HT1080 (cell line): ENCODE measurements around the gene EHD2. TPM values are rescaled to one million over a fixed set of nuclear protein-coding genes. Genes with fewer than 3 reads are reported as not detected.
"Not testable (repeated sequence)": the region's sequence is repeated elsewhere in the genome, so short reads cannot be mapped to it uniquely, and the experiment has no call there.

Source experiments
- DNase-seq: peaks from one replicate; pipeline ENCODE4 v3.0.0-alpha.2; 2015; ENCODE audit warnings: low read depth
- total RNA-seq: library from RNA; depleted of rRNA; stranded (reverse); fragments of >200 nt; shearing (Covaris generic); gene quantifications from 2 replicates; pipeline ENCODE4 v1.2.3, GENCODE V29; 2014

The EHD2 gene
- total RNA-seq, 1 experiment from 2014 or later, result 36.2 TPM

GRCh38 chr19:47746129-47746528 lies 32.9 kb downstream of the EHD2 start:
- DNase-seq, result not testable (repeated sequence)

DNA sequence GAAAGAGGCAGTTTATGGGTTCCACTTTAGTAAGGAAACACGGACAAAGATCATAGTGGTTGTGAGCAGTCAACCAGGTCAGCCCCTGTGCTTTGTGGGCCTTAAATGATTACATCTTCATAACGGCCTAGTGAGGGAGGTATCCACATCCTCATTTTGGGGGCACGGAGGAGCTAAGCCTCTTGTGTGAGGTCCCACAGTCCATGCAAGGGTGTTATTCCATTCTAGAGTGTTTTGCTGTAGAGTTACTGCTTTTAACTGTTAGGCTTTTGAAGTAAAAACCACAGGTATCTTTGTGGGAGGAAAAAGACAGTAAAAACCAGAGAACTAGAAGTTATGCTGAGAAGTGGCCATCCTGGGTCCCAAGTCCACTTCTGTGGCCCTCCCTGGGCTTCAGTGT lies 36.1 kb downstream of the EHD2 start:
- no peak for DNase-seq

GRCh38 chr19:47750752-47751151 lies 37.5 kb downstream of the EHD2 start:
- no peak for DNase-seq

DNA sequence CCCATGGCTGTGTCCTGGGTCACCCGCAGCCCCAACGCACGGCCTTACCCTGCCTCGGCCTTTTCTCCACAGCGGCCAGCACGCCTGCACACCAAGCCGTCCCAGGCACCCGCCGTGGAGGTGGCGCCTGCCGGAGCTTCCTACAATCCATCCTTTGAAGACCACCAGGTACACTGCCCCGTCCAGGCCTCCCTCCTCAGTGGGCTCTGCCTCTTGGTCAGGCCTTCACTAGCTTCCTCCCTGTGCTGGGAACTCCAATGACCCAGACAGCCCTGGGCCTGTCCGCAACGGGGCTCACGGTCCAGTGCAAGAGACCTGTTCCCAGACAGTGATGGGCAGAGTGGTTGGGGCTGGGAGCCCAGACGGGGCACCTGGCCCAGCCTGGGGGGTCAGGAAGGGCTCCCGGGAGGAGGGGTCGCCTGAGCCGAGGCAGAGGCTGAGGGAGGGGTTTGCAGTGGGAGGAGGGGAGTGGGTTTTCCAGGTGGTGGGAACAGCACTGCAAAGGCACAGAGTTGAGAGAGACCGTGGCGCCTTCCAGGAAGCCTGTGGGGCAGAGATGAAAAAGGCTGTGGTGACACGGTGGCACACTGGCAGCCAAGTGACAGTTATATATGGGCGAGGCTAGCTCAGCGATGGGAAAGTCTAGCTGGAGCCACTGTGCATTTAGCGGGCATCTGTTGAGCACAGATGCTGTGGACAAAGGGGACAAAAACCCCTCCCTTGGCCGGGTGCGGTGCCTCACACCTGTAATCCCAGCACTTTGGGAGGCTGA lies 39.4 kb downstream of the EHD2 start:
- DNase-seq, result no peak

DNA sequence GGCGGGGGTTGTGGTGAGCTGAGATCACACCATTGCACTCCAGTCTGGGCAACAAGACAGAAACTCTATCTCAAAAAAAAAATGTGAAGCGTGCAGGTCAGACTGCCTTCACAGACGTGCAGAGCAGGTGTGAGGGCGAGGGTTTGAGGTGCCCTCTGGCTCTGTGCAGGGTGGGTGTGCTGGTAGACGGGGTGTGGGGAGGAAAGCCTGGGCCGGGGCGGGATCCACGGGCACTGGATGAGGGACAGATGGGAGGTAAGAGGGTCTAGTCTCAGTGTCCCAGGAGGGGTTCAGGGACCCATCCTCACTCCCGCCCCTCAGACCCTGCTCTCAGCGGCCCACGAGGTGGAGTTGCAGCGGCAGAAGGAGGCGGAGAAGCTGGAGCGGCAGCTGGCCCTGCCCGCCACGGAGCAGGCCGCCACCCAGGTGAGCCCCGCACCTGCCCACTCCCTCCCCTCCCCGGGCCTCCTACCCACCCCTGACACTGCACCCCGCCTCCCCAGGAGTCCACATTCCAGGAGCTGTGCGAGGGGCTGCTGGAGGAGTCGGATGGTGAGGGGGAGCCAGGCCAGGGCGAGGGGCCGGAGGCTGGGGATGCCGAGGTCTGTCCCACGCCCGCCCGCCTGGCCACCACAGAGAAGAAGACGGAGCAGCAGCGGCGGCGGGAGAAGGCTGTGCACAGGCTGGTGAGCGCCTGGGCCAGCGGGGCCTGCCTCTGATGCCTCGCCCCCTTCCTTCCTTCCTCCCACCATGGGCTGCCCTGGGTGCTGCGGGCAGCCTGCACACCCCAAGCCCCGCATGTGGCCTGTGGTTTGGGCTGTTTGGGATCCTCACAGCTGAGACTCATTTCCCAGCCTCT lies 41.2 kb downstream of the EHD2 start:
- no peak for DNase-seq

GRCh38 chr19:47755065-47755761 lies 42.0 kb downstream of the EHD2 start:
- no peak for DNase-seq

DNA sequence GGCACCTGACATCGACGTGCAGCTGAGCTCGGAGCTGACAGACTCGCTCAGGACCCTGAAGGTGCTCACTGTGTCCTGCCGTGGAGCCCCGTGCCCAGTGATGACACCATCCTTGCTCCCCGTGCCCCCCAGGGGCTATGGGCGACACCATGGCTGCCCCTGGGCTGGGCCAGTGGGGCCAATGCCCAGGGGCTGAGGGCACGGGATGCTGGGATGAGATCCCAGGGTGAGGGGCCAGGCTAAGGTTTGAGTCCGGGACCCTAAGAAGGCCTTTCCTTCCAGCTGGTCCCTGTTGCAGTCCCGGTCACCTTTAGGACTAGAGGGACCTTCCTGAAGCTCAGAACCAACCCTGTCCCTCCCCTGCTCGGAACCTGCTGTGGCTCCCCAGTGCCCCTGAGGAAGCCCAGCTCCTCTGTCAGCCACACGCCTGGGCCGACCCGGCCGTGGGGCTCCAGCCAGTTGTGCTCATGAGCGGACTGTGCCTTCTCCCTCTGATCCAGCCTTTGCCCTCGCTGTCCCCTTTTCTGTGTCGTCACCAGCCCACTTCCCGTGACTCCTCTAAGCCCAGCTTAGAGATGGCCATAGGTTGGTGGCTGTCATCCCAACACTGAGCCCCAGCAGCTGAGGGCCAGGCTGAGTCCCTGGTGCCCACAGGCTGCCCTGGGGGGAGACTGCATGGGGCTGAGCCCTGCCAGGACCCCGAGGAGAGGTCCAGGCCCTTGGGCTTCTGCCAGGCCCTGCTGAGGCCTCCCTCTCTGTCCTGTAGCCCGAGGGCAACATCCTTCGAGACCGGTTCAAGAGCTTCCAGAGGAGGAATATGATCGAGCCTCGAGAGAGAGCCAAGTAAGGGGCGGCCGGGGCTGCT lies 42.8 kb downstream of the EHD2 start:
- no peak for DNase-seq

DNA sequence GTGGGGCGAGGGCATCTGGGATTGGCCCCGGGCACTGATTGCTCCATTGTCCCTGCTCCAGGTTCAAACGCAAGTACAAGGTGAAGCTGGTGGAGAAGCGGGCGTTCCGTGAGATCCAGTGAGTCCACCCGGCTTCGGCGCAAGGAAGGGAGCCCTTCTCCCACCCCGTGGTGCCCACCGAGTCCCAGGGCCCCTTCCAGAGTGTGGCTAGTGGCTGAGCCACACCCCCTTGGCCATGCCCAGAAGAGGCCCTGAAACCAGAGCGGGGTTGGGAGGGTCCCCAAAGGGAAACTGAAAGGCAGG lies 43.4 kb downstream of the EHD2 start:
- no peak for DNase-seq

DNA sequence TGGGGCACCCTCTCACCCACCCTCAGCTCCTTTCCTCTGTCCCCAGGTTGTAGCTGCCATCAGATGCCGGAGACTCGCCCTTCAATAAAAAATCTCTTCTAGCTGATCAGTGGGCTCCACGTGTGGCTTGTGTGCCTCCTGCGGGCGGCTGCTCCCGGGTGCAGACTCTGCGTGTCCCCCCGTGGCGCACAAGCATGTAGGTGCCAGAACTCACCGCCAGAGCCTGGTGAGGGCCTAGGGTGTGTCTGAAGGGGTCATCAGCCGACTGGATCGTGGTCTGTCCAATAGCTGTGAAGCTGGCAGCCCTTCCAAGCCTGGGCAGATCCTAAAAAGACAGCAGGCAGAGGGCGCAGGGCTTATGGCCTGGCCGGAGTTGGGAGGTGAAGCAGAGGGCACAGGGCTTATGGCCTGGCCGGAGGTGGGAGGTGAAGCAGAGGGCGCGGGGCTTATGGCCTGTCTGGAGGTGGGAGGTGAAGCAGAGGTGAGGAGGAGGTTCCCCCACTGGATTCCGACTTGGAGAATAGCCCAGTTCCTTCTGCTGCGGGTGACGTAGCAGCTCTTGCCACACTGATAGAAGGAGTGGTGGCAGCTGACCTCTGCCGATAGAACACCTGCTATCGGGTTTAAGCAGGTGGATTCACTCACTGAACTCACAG lies 43.9 kb downstream of the EHD2 start:
- no peak for DNase-seq

GRCh38 chr19:47757617-47758442 lies 44.6 kb downstream of the EHD2 start:
- DNase-seq, result no peak

DNA sequence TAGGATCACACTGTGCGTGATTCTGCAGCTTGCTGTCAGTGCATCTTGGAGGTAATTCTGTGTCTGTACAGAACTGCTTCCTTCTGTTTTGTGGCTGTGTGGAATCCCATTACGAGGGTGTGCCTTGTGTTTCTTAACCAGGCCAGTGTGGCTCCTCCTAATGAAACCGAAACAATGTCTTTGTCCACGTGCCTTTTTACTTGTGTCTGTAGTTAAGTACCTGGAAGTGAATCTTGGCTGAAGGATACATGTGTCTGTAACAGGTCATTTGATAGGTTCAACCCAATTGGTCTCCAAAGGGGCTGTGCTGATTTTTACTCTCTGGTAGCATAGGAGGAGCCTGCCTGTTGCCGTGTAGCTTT lies 45.2 kb downstream of the EHD2 start:
- no peak for DNase-seq

DNA sequence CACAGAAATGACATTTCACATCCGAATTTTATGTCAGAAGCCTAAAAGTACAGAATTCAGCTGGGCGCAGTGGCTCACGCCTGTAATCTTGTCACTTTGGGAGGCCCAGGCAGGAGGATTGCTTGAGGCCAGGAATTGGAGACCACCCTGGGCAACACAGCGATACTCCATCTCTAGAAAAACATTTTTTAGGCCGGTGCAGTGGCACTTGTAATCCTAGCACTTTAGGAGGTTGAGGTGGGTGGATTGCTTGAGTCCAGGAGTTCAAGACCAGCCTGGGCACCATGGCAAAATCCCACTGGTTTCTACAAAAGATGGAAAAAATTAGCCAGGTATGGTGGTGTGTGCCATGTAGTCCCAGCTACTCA lies 47.4 kb downstream of the EHD2 start:
- no peak for DNase-seq

DNA sequence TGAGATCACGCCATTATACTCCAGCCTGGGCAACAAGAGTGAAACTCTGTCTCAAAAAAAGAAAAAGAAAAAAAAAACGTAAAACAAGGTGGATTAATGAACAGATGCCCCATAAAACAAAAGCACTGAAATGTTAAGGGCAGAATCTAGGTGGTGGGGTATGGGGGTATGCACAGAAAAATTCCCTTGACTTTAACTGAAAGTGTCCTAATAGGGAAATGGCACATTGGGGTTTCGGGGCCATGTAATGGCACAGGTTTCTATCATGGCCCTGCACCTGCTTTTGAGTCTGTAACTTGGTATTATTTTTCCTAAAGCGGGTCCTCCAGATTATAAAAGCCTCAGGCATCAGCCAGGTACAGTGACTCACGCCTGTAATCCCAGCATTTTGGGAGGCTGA lies 48.3 kb downstream of the EHD2 start:
- DNase-seq, result no peak

- DNase-seq, result no peak
Measured at GRCh38 chr19:47762151-47762550, 48.9 kb downstream of the EHD2 start.

- DNase-seq, result no peak
Measured at GRCh38 chr19:47762615-47763308, 49.5 kb downstream of the EHD2 start.

DNA sequence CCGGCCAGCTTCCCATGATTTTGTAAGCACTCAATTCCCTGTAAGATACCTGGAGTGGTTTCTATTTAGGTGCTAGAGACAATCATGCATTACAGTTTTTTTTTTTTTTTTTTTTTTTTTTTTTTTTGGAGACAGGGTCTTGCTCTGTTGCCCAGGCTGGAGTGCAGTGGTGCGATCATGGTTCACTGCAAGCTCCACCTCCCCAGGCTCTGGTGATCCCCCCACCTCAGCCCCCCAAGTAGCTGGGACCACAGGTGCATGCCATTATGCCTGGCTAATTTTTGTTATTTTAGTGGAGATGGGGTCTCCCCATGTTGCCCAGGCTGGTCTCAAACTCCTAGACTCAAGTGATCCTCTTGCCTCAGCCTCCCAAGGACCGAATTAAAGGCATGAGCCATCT lies 51.5 kb downstream of the EHD2 start:
- DNase-seq, result not testable (repeated sequence)

DNA sequence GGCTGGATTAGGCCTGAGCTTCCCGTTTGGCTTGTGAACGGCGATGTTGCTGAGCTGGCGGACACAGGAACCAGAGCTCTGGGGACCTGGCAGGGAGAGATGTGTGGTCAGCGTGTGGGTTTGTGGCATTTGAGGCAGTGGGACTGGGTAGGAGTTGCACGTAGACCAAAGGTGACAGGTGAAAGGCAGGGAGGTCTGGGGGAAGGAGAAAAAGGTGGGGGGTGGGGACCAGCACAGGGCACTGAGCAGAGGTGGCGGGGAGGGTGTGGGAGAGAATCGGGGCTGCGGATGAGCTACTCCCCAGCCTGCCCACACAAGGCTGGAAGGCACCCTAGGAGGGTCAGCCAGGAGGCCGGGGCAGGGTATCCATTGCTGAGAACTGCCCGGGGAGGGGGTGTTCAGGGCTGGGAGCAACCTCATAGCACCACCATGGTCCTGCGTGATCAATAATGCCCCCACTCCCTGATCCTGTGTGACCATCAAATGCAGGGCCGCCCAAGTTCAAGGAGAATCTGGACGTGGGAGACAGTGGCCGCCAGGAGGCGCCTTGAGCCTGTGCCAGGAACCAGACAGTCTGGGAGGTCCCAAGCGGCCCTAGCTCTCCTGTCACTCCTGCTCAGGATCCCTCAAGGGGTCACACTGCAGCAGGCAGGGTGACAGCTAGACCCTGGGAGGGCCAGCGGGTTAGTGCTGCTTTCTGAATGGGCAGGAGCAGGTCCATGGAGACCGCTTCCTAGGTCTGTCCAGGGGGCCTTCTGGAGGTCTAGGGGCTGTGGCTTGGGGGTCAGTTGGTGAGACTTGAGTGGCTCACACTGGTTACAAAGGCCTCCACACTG lies 52.5 kb downstream of the EHD2 start:
- DNase-seq, result no peak

DNA sequence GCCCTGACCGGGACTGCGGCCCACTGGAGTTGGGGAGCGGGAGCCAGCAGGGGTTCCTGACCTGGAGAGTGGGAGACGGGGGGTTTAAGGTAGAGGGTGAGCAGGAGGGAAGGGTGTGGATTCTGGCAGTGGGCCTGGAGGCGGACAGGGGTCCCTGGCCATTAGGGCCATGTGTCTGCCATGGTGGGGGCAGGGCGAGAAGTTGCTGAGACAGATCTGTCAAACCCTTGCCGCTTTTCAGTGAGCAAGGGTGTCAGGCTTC lies 53.1 kb downstream of the EHD2 start:
- no peak for DNase-seq

- DNase-seq, result no peak
Measured at GRCh38 chr19:47766670-47767069, 53.4 kb downstream of the EHD2 start.
